Measurements from ENCODE around the gene KBTBD7.

DNA sequence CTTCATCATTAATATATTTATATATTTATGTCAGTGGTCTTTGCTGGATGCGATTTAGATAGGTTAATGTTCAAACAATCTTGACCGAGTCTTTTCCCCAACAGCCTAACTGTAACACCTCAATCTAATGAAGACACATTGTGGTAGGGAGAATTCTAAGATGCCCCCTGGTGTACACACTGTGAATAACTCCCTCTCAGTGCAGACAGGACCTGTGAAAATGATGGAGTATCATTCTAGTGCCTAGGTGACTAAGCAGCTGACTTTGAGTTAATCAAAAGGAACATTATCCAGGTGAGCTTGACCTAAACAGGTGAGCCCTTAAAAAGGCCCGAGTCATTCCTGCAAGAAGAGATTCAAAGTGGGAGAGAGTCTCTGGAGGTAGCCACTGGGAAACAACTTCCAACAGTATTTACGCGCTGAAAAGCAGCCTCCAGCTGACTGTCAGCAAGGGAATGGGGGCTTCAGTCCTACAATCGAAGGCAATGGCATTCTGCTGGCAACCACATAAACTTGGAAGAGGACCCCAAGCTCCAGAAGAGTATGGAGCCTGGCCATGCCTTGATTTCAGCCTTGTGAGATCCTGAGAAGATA lies 28.0 kb upstream of the KBTBD7 start:
- TF ChIP-seq CTCF (conservative IDR thresholded peaks at IDR 0.05; ENCODE audit: low read depth, low read length) (peak; percentile 84), EZH2 (IDR thresholded peaks at IDR 0.05; ENCODE audit: borderline replicate concordance, low read depth, low read length, poor library complexity, severe bottlenecking) (no peak)

Data from A673 (cell line).